WERI-Rb-1 (cell line): ENCODE data around the gene SPACA7.

Experiments
- DNase-seq: peaks from one replicate; pipeline ENCODE4 v3.0.0-alpha.2; 2020
- H3K27ac ChIP-seq: fragments of 250-450 bp; sonication (Bioruptor Pico); 2 replicates; pipeline ENCODE4 v1.5.1; 2020; ENCODE audit warnings: mild to moderate bottlenecking, moderate library complexity
- H3K27me3 ChIP-seq: fragments of 250-450 bp; sonication (Bioruptor Pico); 2 replicates; pipeline ENCODE4 v1.5.1; 2021; ENCODE audit warnings: mild to moderate bottlenecking, low read depth, moderate library complexity; ENCODE audit not compliant: insufficient read depth, severe bottlenecking
- H3K36me3 ChIP-seq: fragments of 250-450 bp; sonication (Bioruptor Pico); 2 replicates; pipeline ENCODE4 v1.5.1; 2020; ENCODE audit warnings: mild to moderate bottlenecking, moderate library complexity
- H3K4me3 ChIP-seq: 2 replicates; pipeline ENCODE4 v1.5.1; 2011; ENCODE audit warnings: low read depth, mild to moderate bottlenecking, control low read depth, low read length
- H3K9me3 ChIP-seq: fragments of 250-450 bp; sonication (Bioruptor Pico); 2 replicates; pipeline ENCODE4 v1.5.1; 2021; ENCODE audit warnings: mild to moderate bottlenecking, moderate library complexity; ENCODE audit not compliant: severe bottlenecking
- CTCF ChIP-seq: IDR thresholded peaks from 2 replicates; pipeline ENCODE4 v1.5.1; 2011; ENCODE audit warnings: low read depth, mild to moderate bottlenecking, control low read depth, inconsistent platforms, low read length

The SPACA7 gene

GRCh38 chr13:112479389-112479788 is 103.2 kb downstream of the SPACA7 start:
- no peaks in the 10 kb centered on the region for H3K27me3 ChIP-seq
- DNase-seq = no peak
- no peaks in the 10 kb centered on the region for H3K9me3 ChIP-seq
- peaks cover 3% of the 10 kb centered on the region; the same call in 1 of the 2 replicates for H3K36me3 ChIP-seq
- no peak overlapping the region for H3K27ac ChIP-seq
- no peak overlapping the region for H3K4me3 ChIP-seq
- TF ChIP-seq CTCF = no peak

GRCh38 chr13:112481458-112481857 is 105.3 kb downstream of the SPACA7 start:
- Histone ChIP-seq H3K27ac (no peak overlapping the region), H3K9me3 (no peaks in the 10 kb centered on the region), H3K27me3 (no peaks in the 10 kb centered on the region), H3K36me3 (peaks cover 15% of the 10 kb centered on the region), H3K4me3 (no peak overlapping the region)
- no peak for DNase-seq
- no peak for TF ChIP-seq CTCF

- peaks cover 22% of the 10 kb centered on the region for H3K36me3 ChIP-seq
- no peaks in the 10 kb centered on the region for H3K27me3 ChIP-seq
- no peaks in the 10 kb centered on the region for H3K9me3 ChIP-seq
- H3K4me3 ChIP-seq = no peak overlapping the region
- no peak overlapping the region for H3K27ac ChIP-seq
- DNase-seq = no peak
- no peak for TF ChIP-seq CTCF
These were observed 107.1 kb downstream of the SPACA7 start for GRCh38 chr13:112483299-112483698.
